Neural crest cell (in vitro differentiated cells): Measurements from ENCODE around the gene FCRL2. TPM values are rescaled to one million over a fixed set of nuclear protein-coding genes. Genes with fewer than 3 reads are reported as not detected.

Experiments used
- DNase-seq: peaks from one replicate; pipeline ENCODE4 v3.0.0; 2021; ENCODE audit warnings: low read depth, mixed read lengths, low spot score
- H3K27ac Mint-ChIP-seq: one replicate; pipeline ENCODE4 v1.8.0; 2021; ENCODE audit warnings: mild to moderate bottlenecking, mixed read lengths; ENCODE audit not compliant: unreplicated experiment
- H3K27me3 Mint-ChIP-seq: 2 replicates; pipeline ENCODE4 v1.8.0; 2021; ENCODE audit warnings: low read depth, mild to moderate bottlenecking, mixed read lengths
- H3K36me3 Mint-ChIP-seq: 2 replicates; pipeline ENCODE4 v1.8.0; 2021; ENCODE audit warnings: low read depth, mild to moderate bottlenecking, mixed read lengths
- H3K4me1 Mint-ChIP-seq: 2 replicates; pipeline ENCODE4 v1.8.0; 2021; ENCODE audit warnings: mixed read lengths
- H3K4me3 Mint-ChIP-seq: one replicate; pipeline ENCODE4 v1.8.0; 2021; ENCODE audit warnings: mild to moderate bottlenecking, mixed read lengths
- H3K9me3 Mint-ChIP-seq: 2 replicates; pipeline ENCODE4 v1.8.0; 2021; ENCODE audit warnings: mixed read lengths
- total RNA-seq: library from RNA; stranded (reverse); gene quantifications from 2 replicates; pipeline ENCODE4 v1.2.1, GENCODE V29; 2021
- TF ChIP-seq, protein P1 (sequence below): fragments of 200-600 bp; sonication (generic); conservative IDR thresholded peaks from 2 replicates; pipeline ENCODE4 v1.5.0; 2021; ENCODE audit warnings: antibody characterized with exemption, mild to moderate bottlenecking

Gene FCRL2
- total RNA-seq, 1 donor from 2014 or later, result not detected

DNA sequence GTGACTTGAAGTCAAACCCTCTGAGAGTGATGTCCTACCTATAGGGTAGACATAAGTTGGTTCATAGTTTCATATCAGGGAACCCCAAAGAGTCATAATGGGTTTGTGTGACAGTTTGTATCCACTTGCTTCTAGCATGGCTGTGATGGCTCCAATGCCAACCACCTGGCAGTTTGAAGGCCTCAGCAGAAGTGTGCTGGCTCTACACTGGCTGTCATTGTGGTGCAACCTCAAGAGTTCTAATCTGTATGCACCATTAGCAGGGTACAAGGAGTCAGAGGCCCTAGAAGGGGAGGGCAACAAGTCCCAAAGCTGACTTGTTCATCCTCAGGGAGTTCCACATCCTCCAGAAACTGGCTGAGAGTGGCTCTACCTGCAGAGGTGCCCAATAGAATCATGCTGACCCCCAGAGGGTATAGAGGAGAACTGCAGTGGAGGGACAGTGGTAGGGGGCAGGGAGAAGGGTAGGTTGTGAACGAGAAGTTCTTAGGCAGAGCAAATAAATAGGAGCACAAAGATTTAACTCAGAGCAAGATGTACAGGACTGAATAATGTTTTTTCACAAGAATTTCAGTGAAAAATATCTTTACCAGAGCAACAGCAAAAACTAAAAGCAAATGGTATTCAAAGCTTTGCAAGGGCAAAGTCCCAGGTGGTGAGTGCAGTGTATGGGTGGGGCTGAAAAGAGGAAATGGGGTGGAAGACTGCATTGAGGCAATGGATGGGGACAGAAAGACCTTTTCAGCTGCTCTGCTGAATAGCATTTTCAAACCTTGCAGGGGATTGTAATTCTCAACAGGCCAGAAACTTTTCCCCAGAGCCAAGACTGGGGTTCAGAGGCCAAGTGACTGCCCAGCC lies 3.2 kb downstream of the FCRL2 start:
- Mint-ChIP-seq H3K4me1 (no peaks in the 10 kb centered on the region), H3K36me3 (no peaks in the 10 kb centered on the region), H3K9me3 (no peaks in the 10 kb centered on the region), H3K4me3 (no peak overlapping the region), H3K27me3 (peaks cover 22% of the 10 kb centered on the region), H3K27ac (no peak overlapping the region)
- TF ChIP-seq, protein P1, sequence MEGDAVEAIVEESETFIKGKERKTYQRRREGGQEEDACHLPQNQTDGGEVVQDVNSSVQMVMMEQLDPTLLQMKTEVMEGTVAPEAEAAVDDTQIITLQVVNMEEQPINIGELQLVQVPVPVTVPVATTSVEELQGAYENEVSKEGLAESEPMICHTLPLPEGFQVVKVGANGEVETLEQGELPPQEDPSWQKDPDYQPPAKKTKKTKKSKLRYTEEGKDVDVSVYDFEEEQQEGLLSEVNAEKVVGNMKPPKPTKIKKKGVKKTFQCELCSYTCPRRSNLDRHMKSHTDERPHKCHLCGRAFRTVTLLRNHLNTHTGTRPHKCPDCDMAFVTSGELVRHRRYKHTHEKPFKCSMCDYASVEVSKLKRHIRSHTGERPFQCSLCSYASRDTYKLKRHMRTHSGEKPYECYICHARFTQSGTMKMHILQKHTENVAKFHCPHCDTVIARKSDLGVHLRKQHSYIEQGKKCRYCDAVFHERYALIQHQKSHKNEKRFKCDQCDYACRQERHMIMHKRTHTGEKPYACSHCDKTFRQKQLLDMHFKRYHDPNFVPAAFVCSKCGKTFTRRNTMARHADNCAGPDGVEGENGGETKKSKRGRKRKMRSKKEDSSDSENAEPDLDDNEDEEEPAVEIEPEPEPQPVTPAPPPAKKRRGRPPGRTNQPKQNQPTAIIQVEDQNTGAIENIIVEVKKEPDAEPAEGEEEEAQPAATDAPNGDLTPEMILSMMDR, result peak; percentile 31
- no peak for DNase-seq

DNA sequence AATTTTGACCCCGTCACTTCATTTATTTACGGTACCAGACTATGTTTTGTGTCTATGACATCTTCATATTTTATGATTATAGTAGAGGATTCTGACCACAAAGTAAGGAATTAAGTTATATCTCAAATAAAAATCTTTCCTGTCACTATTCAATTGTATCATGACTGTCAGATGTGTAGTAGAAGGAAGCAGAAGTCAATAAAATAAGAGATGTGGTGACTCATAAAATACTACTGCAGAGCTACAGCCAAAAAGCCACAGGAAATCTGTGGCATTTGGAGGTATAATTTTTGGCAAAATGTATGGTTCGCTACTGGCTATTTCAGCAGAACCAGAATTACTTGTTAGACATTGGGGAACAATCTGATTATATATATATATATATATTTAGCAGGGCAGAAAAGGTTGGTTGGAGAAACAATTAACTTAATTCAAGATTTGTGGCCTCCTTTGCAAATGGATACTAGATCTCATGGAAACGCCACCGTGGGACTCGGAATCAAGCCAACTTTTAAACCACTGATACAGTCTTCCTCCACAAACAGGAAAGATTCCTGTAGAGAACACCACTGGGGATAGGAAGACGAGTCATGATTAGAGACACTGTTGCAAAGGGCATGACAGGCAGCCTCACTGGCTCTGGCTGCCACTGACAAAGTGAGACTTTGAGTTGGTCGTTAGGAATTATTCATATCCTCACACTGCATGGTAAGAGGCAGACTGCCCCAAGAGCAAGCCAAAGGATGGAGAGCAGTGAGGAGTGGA lies 5.1 kb downstream of the FCRL2 start:
- Mint-ChIP-seq H3K27ac (no peak overlapping the region), H3K36me3 (no peaks in the 10 kb centered on the region), H3K27me3 (peaks cover 18% of the 10 kb centered on the region)

DNA sequence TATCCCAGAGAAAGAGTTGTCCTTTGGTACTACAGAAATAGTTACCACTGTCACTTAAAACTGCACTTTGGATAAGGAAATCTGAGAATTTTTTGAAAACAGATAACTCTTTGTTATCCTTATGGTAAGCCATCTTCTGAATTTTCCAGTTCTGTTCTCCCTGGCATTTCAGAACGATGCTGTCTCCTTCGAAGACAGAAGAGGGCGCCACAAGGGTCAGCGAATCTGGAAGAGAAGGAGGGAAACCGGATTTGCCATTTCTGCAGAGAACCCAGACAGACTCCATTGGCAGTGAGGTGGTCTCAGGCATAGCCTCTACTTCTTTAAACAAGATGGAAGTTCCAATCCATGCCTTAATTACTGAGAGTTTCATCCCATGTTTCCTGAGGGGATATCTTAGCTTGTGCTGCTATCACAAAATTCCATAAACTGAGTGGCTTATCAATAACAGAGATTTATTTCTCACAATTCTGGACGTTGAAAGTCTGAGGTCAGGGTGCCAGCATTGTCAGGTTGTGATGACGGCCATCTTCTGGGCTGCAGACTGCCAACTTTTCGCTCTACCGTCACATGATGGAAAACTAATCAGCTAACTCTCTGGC lies 6.4 kb downstream of the FCRL2 start:
- Mint-ChIP-seq H3K36me3 (no peaks in the 10 kb centered on the region), H3K27ac (no peak overlapping the region), H3K4me1 (no peaks in the 10 kb centered on the region), H3K9me3 (no peaks in the 10 kb centered on the region), H3K27me3 (peaks cover 16% of the 10 kb centered on the region), H3K4me3 (no peak overlapping the region)
- TF ChIP-seq, protein P1, result peak; percentile 36
- no peak for DNase-seq

More for the DNA sequence above, 5.1 kb downstream of the FCRL2 start:
- no peaks in the 10 kb centered on the region for H3K9me3 Mint-ChIP-seq
- H3K4me3 Mint-ChIP-seq, result no peak overlapping the region
- TF ChIP-seq, protein P1, result no peak
- H3K4me1 Mint-ChIP-seq, result no peaks in the 10 kb centered on the region
- no peak for DNase-seq

- Mint-ChIP-seq H3K9me3 (no peaks in the 10 kb centered on the region), H3K4me3 (no peak overlapping the region), H3K4me1 (no peaks in the 10 kb centered on the region), H3K27ac (no peak overlapping the region), H3K36me3 (no peaks in the 10 kb centered on the region), H3K27me3 (peaks cover 4% of the 10 kb centered on the region)
- no peak for DNase-seq
- TF ChIP-seq, protein P1, result no peak
Measured at GRCh38 chr1:157766792-157767191, 10.1 kb downstream of the FCRL2 start.

GRCh38 chr1:157758018-157758417 lies 18.9 kb downstream of the FCRL2 start:
- Mint-ChIP-seq H3K36me3 (no peaks in the 10 kb centered on the region), H3K4me1 (no peaks in the 10 kb centered on the region), H3K27ac (no peak overlapping the region), H3K27me3 (no peaks in the 10 kb centered on the region), H3K4me3 (no peak overlapping the region), H3K9me3 (peaks cover 5% of the 10 kb centered on the region)
- no peak for DNase-seq
- TF ChIP-seq, protein P1, result no peak
